Spinal cord (tissue), 10 donors: ENCODE results near the gene PRR9. TPM values are rescaled to one million over a fixed set of nuclear protein-coding genes. Genes with fewer than 3 reads are reported as not detected.
A peak's percentile ranks its signal among the peaks of the same experiment; 100 is the strongest.
"Not testable (repeated sequence)": the region's sequence is repeated elsewhere in the genome, so short reads cannot be mapped to it uniquely, and the experiment has no call there.

Experiments
- DNase-seq, 6 donors: peaks; one replicate each; pipeline versions ENCODE4 v3.0.0 to v3.0.0-alpha.2; 2013 to 2015; ENCODE audit warnings: low spot score in 6 of 6, low read depth in 4 of 6
- H3K27ac ChIP-seq: one replicate; pipeline ENCODE4 v1.5.1; 2013; ENCODE audit warnings: low read depth, low read length, control low read depth
- H3K27me3 ChIP-seq: one replicate; pipeline ENCODE4 v1.6.1; 2013; ENCODE audit warnings: low read length; ENCODE audit not compliant: control insufficient read depth, insufficient read depth
- H3K36me3 ChIP-seq: one replicate; pipeline ENCODE4 v1.6.1; 2013; ENCODE audit warnings: low read length; ENCODE audit not compliant: control insufficient read depth, insufficient read depth
- H3K4me1 ChIP-seq: one replicate; pipeline ENCODE4 v1.6.1; 2013; ENCODE audit warnings: low read length; ENCODE audit not compliant: control insufficient read depth, insufficient read depth
- H3K4me3 ChIP-seq: one replicate; pipeline ENCODE4 v1.5.1; 2013; ENCODE audit warnings: low read depth, low read length, control low read depth
- H3K9me3 ChIP-seq: one replicate; pipeline ENCODE4 v1.6.1; 2013; ENCODE audit warnings: low read length; ENCODE audit not compliant: control insufficient read depth, insufficient read depth
- WGBS: methylation state at CpG from one replicate; pipeline ENCODE4 v1.1.5; 2013; ENCODE audit warnings: missing lambda C conversion rate; ENCODE audit not compliant: insufficient coverage; 5-methylcytosine and 5-hydroxymethylcytosine counted together
- polyA plus RNA-seq, 2 donors: library from polyadenylated mRNA; unstranded; fragments of 120-200 nt; gene quantifications; one replicate each; pipeline ENCODE4 v1.2.1, GENCODE V29; 2013; ENCODE audit not compliant: insufficient read length in 2 of 2
- total RNA-seq, 2 donors: library from RNA; depleted of rRNA in 1 of 2; stranded (reverse); fragments of 120-200 nt in 1 of 2; fragments of >200 nt in 1 of 2; gene quantifications; one replicate each; pipeline versions ENCODE4 v1.2.3 to v1.2.4, GENCODE V29; 2013 to 2014
- donor health status: healthy.

Gene PRR9
- total and polyA plus RNA-seq, 4 donors = not detected

DNA sequence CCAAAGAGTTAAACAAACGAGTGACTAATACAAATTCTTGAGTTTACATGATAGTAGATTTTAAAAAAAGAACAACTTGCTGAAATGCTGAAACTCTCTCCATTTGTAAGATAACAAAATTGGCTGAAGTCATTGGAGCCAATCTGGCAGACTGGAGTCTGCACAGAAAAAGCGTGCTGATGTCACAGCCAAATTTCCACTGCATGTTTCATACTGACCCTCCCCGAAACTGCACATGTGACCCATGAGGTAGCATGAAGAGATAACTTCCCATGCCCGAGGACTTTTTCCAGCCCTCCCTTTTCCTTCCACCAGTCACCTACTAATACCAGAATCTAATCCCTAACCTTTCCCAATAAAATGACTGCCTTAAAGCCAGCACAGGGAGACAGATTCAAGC is 15.4 kb upstream of the PRR9 start:
- H3K36me3 ChIP-seq = no peaks in the 10 kb centered on the region
- no peaks in the 10 kb centered on the region for H3K9me3 ChIP-seq
- WGBS = 93% methylated on average over 3 of the region's 4 CpGs
- H3K4me3 ChIP-seq = no peak overlapping the region
- no peaks in the 10 kb centered on the region for H3K27me3 ChIP-seq
- no peak overlapping the region for H3K27ac ChIP-seq
- no peaks in the 10 kb centered on the region for H3K4me1 ChIP-seq
- DNase-seq = no peak

- WGBS = 80% methylated on average over 1 of the region's 1 CpG
Observed at GRCh38 chr1:153203130-153203529, 14.3 kb upstream of the PRR9 start, which contains the start of gene LELP1. LELP1 (plus strand) TSS chr1:153203430; CDS start chr1:153204708, 1,278 bp downstream.

DNA sequence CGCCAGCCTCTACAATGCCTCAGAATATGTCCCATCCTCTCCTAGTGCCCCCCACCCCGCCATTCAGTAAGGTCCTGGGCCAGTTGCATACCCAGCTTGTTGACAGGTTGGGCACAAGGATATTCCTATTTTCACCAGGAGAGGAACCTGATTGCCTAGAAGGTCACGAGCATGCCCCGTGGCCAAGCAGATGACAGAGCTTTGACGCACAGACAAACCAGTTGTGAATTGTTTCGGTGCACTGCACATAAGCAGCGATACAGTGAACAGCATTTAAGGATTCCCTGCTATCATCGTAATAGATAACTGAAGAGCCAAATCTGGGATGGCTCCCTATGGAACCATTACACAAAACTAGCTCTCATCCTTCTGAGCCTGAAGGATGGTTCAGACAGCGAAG is 10.8 kb upstream of the PRR9 start:
- peaks cover 2% of the 10 kb centered on the region for H3K27me3 ChIP-seq
- WGBS = 75% methylated on average over 7 of the region's 9 CpGs
- H3K36me3 ChIP-seq = no peaks in the 10 kb centered on the region
- DNase-seq = peak in 2 of 6 donors; percentile 2 to 43
- no peak overlapping the region for H3K27ac ChIP-seq
- no peaks in the 10 kb centered on the region for H3K9me3 ChIP-seq
- no peak overlapping the region for H3K4me3 ChIP-seq
- no peaks in the 10 kb centered on the region for H3K4me1 ChIP-seq

More at GRCh38 chr1:153203130-153203529, 14.3 kb upstream of the PRR9 start, which contains the start of gene LELP1:
- H3K27ac ChIP-seq = no peak within 1 kb of the TSS
- no peak within 1 kb of the TSS for H3K4me3 ChIP-seq
- H3K27me3 ChIP-seq = no peaks in the 10 kb centered on the region
- no peaks in the 10 kb centered on the region for H3K9me3 ChIP-seq
- DNase-seq = no peak
- H3K36me3 ChIP-seq = no peaks in the 10 kb centered on the region
- H3K4me1 ChIP-seq = no peaks in the 10 kb centered on the region

DNA sequence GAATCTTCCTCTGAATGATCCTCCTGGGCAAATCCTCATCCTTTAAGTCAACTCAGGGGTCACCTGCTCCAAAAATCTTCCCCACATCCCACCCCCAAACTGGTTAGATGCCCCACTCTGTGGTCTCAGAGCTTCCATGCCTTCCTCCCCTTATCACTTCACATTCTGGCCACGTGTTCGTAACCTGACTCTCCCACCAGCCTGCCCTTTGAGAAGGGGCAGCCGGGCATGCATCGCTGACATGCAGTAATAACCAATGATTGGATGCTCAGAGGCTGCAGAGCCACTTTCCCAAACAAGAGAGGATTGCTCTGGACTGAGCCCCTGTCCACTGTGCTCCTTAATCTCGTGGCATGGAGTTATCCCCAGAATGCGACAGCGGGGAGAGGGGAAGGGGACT is 7.2 kb upstream of the PRR9 start:
- WGBS = 50% methylated on average over 7 of the region's 7 CpGs
- no peaks in the 10 kb centered on the region for H3K4me1 ChIP-seq
- no peak for DNase-seq
- H3K36me3 ChIP-seq = no peaks in the 10 kb centered on the region
- no peak overlapping the region for H3K27ac ChIP-seq
- no peak overlapping the region for H3K4me3 ChIP-seq
- H3K27me3 ChIP-seq = peaks cover 2% of the 10 kb centered on the region
- no peaks in the 10 kb centered on the region for H3K9me3 ChIP-seq

DNA sequence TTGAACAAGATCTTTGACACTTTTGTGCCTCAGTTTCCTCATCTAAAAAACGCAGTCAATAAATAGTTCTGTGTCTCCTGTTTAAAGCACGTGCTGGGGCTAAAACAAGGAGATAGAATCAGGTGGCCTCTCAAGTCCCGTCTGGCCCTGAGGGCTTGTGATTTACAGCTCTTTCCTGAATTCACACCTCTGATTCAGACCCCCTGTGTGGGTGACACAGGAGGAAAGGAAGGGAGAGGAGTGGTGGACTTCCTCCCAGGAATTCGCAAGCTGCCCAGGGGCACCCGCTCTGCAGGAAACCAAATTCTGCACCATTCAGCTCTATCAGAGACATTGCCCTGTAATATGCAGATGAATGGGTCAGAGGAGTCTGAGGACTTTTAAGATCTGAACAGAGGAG is 5.2 kb upstream of the PRR9 start:
- DNase-seq = no peak
- H3K4me3 ChIP-seq = no peak overlapping the region
- H3K4me1 ChIP-seq = no peaks in the 10 kb centered on the region
- WGBS = 53% methylated on average over 2 of the region's 5 CpGs
- H3K36me3 ChIP-seq = no peaks in the 10 kb centered on the region
- no peak overlapping the region for H3K27ac ChIP-seq
- H3K9me3 ChIP-seq = no peaks in the 10 kb centered on the region
- peaks cover 2% of the 10 kb centered on the region for H3K27me3 ChIP-seq

- no peak for DNase-seq
- no peaks in the 10 kb centered on the region for H3K4me1 ChIP-seq
- no peaks in the 10 kb centered on the region for H3K9me3 ChIP-seq
- no peaks in the 10 kb centered on the region for H3K36me3 ChIP-seq
- no peak overlapping the region for H3K27ac ChIP-seq
- H3K4me3 ChIP-seq = no peak overlapping the region
- 100% methylated on average over 2 of the region's 4 CpGs for WGBS
- H3K27me3 ChIP-seq = peaks cover 2% of the 10 kb centered on the region
Observed at GRCh38 chr1:153213519-153213918, 3.9 kb upstream of the PRR9 start.

- DNase-seq = no peak
- no peaks in the 10 kb centered on the region for H3K27me3 ChIP-seq
- H3K4me3 ChIP-seq = no peak overlapping the region
- WGBS = 33% methylated on average over 1 of the region's 2 CpGs
- no peak overlapping the region for H3K27ac ChIP-seq
- no peaks in the 10 kb centered on the region for H3K9me3 ChIP-seq
- H3K4me1 ChIP-seq = peaks cover 9% of the 10 kb centered on the region
- H3K36me3 ChIP-seq = no peaks in the 10 kb centered on the region
Observed at GRCh38 chr1:153217744-153218416, 496 bp downstream of the PRR9 start.

- H3K9me3 ChIP-seq = no peaks in the 10 kb centered on the region
- no peak overlapping the region for H3K27ac ChIP-seq
- peak in 2 of 6 donors; percentile 58 to 64 for DNase-seq
- no peak overlapping the region for H3K4me3 ChIP-seq
- no peaks in the 10 kb centered on the region for H3K36me3 ChIP-seq
- peaks cover 11% of the 10 kb centered on the region for H3K4me1 ChIP-seq
- H3K27me3 ChIP-seq = no peaks in the 10 kb centered on the region
- WGBS = 38% methylated on average over 5 of the region's 6 CpGs
Observed at GRCh38 chr1:153220606-153221303, 3.4 kb downstream of the PRR9 start.

DNA sequence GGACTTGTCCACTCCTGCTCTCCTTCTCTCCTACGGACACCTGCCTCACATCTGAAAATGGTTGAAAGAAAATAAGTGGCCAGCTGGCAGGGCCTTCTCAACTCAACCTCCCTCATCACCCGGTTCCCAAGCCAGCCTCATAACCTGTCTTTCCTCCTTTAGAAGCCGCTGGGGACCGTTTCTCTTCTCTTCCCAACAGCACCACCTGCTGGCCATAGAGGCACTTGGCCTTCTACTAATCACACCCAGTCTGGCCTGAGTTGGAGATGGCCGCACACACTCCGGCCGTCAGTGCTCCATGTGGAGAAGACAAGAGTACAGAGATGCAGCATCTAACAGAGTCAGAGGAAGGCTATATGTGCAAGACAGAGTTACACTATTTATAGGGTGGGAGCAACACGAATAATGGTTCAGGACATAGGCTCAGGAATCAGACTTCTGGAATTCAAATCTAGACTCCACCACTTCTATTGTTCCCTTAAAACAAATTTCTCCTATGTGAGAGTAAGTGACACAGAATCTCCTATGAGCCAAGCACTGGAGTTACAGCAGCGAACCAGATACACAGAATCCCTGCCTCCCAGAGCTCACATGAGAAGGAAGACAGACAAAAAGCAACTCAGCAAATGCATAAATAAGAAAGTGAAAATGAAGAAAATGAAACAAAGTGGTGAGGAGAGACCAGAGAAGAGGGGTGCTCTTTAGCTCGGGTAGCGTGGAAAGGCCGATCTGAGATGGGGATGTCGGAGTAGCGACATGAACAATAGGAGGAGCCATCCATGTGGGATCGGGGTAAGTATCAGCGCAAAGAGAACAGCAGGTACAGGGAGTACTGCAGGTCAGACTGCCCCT is 5.9 kb downstream of the PRR9 start:
- not testable (repeated sequence) for H3K27ac ChIP-seq, H3K36me3 ChIP-seq, H3K9me3 ChIP-seq, H3K4me3 ChIP-seq, H3K27me3 ChIP-seq
- peak in 3 of 6 donors; percentile 26 to 83 (median 74) for DNase-seq
- WGBS = 78% methylated on average over 10 of the region's 16 CpGs
- peaks cover 11% of the 10 kb centered on the region for H3K4me1 ChIP-seq
